Chondrocyte (in vitro differentiated cells): ENCODE results near the gene HOOK2. TPM values are rescaled to one million over a fixed set of nuclear protein-coding genes. Genes with fewer than 3 reads are reported as not detected.

ENCODE experiments used
- DNase-seq: peaks from one replicate; pipeline ENCODE4 v3.0.0; 2021; ENCODE audit warnings: mixed read lengths, low spot score
- H3K27ac Mint-ChIP-seq: one replicate; pipeline ENCODE4 v1.8.0; 2021; ENCODE audit warnings: mild to moderate bottlenecking, moderate library complexity, mixed read lengths; ENCODE audit not compliant: unreplicated experiment
- H3K27me3 Mint-ChIP-seq: 2 replicates; pipeline ENCODE4 v1.8.0; 2021; ENCODE audit warnings: low read depth, mixed read lengths
- H3K36me3 Mint-ChIP-seq: 2 replicates; pipeline ENCODE4 v1.8.0; 2021; ENCODE audit warnings: low read depth, mixed read lengths
- H3K4me1 Mint-ChIP-seq: 2 replicates; pipeline ENCODE4 v1.8.0; 2021; ENCODE audit warnings: low read depth, mild to moderate bottlenecking, mixed read lengths
- H3K4me3 Mint-ChIP-seq: one replicate; pipeline ENCODE4 v1.8.0; 2021; ENCODE audit warnings: mild to moderate bottlenecking, moderate library complexity, mixed read lengths; ENCODE audit not compliant: unreplicated experiment
- H3K9me3 Mint-ChIP-seq: 2 replicates; pipeline ENCODE4 v1.8.0; 2021; ENCODE audit warnings: low read depth, mixed read lengths
- total RNA-seq: library from RNA; stranded (reverse); gene quantifications from 3 replicates; pipeline ENCODE4 v1.2.1, GENCODE V29; 2021
- TF ChIP-seq, protein P1 (sequence below): fragments of 200-600 bp; sonication (generic); IDR thresholded peaks from 2 replicates; pipeline ENCODE4 v1.5.0; 2021; ENCODE audit warnings: antibody characterized with exemption, mild to moderate bottlenecking, moderate library complexity

HOOK2 gene
- total RNA-seq, 1 donor from 2014 or later = 26.8 TPM

DNA sequence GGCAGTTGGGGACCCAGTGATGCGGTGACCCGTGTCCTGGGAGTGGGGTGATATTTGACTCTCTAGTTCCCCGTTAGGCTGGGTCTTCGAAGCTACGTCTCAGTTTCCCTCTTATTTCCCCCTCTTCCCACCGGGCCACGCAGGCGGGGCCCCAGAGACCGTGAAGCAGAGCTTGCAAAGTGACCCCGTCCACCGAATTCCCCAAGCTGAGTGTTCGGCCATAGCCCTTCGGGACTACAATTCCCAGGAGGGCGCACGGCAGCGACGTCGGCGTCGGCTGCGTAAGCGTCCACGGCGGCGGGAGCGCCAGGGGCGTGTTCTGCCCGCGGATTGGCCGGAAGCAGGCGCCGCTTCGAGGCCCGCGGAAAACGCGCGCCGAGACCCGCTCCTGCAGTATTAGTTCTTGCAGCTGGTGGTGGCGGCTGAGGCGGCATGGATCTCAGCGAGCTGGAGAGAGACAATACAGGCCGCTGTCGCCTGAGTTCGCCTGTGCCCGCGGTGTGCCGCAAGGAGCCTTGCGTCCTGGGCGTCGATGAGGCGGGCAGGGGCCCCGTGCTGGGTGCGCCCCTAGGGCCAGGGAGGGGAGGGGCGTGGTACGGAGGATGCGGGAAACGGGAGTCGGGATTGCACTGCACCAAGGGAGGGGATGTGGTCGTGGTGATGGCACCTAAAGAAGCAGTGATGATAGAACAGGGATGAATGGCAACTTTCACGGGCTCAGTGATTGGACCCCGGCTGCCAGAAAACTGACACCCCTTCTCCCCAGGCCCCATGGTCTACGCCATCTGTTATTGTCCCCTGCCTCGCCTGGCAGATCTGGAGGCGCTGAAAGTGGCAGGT, 31.1 kb upstream of the HOOK2 start, which contains the start of gene RNASEH2A:
RNASEH2A (plus strand) TSS at position 343 of the 840 bp plus-strand sequence; CDS start at position 433, 90 bp downstream.
- H3K9me3 Mint-ChIP-seq = no peaks in the 10 kb centered on the region
- TF ChIP-seq, protein P1, sequence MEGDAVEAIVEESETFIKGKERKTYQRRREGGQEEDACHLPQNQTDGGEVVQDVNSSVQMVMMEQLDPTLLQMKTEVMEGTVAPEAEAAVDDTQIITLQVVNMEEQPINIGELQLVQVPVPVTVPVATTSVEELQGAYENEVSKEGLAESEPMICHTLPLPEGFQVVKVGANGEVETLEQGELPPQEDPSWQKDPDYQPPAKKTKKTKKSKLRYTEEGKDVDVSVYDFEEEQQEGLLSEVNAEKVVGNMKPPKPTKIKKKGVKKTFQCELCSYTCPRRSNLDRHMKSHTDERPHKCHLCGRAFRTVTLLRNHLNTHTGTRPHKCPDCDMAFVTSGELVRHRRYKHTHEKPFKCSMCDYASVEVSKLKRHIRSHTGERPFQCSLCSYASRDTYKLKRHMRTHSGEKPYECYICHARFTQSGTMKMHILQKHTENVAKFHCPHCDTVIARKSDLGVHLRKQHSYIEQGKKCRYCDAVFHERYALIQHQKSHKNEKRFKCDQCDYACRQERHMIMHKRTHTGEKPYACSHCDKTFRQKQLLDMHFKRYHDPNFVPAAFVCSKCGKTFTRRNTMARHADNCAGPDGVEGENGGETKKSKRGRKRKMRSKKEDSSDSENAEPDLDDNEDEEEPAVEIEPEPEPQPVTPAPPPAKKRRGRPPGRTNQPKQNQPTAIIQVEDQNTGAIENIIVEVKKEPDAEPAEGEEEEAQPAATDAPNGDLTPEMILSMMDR = peak; percentile 14
- H3K4me3 Mint-ChIP-seq = peak within 1 kb of the TSS; percentile 94
- peak within 1 kb of the TSS; percentile 86 for H3K27ac Mint-ChIP-seq
- no peaks in the 10 kb centered on the region for H3K27me3 Mint-ChIP-seq
- peaks cover 24% of the 10 kb centered on the region for H3K4me1 Mint-ChIP-seq
- peaks cover 2% of the 10 kb centered on the region for H3K36me3 Mint-ChIP-seq
- DNase-seq = no peak

DNA sequence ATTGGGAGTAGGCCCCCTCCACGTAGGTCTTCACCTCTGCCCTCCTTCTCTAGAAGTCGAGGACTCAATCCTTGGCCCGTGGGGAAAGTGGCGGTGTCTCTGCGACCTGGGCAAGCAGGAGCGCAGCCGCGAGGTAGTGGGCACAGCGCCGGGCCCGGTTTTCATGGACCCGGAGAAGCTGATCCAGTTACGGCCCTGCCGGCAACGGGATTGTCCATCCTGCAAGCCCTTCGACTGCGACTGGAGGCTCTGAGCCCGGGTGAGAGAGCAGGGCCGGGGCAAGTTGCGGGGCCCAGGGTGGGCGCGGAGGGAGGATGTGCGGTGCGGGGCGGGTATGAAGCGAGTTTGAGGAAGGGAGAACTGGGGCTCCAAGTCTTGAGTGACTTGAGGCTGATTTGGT, 28.7 kb upstream of the HOOK2 start:
- Mint-ChIP-seq H3K4me1 (peaks cover 33% of the 10 kb centered on the region), H3K36me3 (peaks cover 2% of the 10 kb centered on the region), H3K27ac (no peak overlapping the region), H3K27me3 (no peaks in the 10 kb centered on the region), H3K4me3 (no peak overlapping the region), H3K9me3 (no peaks in the 10 kb centered on the region)
- TF ChIP-seq, protein P1 = no peak
- DNase-seq = no peak

DNA sequence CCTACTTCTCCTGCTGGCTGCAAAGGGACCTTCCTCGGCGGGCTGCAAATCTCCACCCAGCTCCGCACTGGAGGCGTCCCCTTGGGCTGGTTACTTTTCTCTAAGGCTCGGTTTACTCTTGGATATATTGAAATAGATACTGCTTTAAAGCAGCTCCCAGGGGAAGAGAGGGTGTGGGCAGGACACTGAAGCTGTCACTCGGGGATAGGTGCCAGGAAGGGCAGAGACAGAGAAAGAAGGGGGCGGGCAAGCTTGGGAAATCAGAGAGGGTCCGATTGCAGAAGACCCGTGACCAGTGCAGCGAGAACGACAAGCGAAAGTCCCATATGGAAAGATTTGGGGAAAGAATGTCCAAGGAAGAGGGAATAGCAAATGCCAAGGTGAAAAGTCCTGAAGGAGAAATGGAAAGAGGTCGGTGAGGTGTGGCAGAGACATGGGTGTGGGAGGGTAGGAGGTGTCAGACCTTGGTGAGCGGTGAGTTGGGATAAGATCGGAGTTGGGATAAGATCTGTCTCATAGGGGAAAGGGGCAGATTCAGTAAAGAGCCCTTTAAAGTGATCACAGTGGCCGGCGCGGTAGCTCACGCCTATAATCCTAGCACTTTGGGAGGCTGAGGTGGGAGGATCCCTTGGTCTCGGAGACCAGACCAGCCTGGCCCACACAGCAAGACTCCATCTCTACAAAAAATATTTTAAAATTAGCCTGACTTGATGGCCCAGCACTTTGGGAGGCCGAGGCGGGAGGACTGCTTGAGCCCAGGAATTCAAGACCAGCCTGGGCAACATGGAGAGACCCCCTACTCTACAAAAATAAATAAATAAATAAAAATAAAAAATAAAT, 27.1 kb upstream of the HOOK2 start:
- Mint-ChIP-seq H3K4me3 (peak overlapping the region; percentile 86), H3K4me1 (peaks cover 31% of the 10 kb centered on the region), H3K27ac (peak overlapping the region; percentile 45), H3K27me3 (no peaks in the 10 kb centered on the region), H3K36me3 (no peaks in the 10 kb centered on the region), H3K9me3 (no peaks in the 10 kb centered on the region)
- DNase-seq = no peak
- TF ChIP-seq, protein P1 = peak; percentile 1

DNA sequence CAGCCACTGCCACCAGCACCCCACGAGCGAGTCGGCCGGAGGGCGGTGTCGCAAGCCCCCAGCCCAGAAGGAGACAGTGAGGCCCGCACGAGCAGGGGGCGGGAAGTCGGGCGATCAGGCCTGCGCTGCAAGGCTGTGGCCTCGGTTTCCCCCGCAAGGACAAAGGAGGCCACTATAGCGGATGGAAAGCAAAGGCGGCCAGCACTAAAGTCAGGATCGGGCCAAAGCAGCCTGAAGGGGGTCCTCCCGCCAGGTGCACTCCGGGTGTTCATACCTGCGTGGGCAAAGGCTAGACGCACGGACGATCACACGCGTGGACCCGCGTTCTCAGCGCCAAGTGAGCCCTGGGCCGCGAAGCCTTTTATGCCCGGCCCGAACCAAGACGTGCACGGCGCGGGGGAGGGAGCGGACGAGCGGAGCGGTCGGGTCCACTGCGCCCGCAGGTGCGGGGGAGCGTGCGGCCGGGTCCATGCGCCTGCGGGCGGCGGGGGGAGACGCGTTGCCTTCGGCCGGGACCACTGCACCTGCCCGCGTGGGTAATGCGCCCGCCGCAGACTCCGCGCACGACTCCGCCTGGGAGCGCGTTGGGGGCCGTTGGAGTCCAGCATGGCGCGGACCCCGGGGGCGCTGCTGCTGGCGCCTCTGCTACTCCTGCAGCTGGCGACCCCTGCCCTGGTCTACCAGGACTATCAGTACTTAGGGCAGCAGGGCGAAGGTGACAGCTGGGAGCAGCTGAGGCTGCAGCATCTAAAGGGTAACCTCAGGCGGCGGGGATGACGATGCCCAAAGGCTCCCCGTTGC, 26.3 kb upstream of the HOOK2 start, which contains the start of the genes PRDX2 and THSD8:
PRDX2 (minus strand) TSS at position 335 of the 801 bp plus-strand sequence. CDS start 539 bp downstream, outside the sequence.
THSD8 (plus strand) TSS at position 604 of the 801 bp plus-strand sequence; CDS start at position 607, 3 bp downstream.
- Mint-ChIP-seq H3K27ac (peak within 1 kb of the TSS; percentile 70), H3K27me3 (no peaks in the 10 kb centered on the region), H3K9me3 (no peaks in the 10 kb centered on the region), H3K36me3 (no peaks in the 10 kb centered on the region), H3K4me1 (peaks cover 26% of the 10 kb centered on the region), H3K4me3 (peak within 1 kb of the TSS; percentile 86)
- DNase-seq = no peak
- TF ChIP-seq, protein P1 = no peak
